ENCODE measurements around the gene ZYX. TPM values are rescaled to one million over a fixed set of nuclear protein-coding genes. Genes with fewer than 3 reads are reported as not detected.
A peak's percentile ranks its signal among the peaks of the same experiment; 100 is the strongest.

The ZYX gene
- total and polyA plus RNA-seq, 9 of the 15 experiments (the other 6 are each of a cell fraction or from before 2014, with no cell fraction given), result 1.8 to 130 (median 15.7) TPM

DNA sequence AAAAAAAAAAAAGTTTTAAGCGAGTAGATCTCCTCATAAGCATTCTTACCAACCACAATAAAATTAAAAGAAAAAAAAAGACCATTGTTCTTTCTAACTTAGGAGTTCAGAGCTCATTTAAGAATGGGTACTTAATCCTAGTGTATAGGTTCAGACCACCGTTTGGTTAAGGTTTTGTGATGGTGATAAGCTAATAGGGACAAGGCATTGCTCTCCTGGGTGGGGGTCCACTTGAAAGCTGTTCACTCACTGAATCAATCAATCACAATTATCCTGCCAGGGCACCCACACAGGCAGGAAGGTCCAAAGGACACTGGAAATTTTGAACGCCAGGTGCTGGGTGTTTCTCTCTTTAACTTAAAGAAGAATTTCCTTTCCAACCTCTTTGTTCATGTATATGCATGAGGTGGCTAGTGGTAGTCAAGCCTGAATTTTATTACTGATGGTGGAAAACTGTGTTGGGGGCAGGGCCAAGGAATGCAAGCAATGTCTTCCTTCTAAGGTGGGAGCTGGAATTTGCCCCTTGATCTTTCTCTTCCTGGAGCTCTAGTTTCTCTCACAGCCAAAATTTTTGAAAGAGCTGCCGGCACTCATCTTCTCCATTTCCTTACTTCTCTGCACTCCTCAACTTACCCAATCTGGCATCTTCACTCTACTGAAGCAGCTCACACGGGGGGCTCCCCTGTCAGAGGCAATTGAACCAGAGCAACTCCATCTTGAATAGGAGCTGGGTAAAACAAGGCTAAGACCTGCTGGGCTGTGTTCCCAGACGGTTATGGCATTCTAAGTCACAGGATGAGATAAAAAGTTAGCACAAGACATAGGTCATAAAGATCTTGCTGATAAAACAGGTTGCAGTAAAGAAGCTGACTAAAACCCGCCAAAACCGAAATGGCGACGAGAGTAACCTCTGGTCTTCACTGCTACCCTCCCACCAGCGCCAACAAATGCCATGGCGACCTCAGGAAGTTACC is 11.2 kb upstream of the ZYX start (continued):
- TF ChIP-seq ZNF740 (CRISPR knock-in tag; IDR thresholded peaks at IDR 0.05), result no peak
- peak in 1 of 2 experiments; percentile 98; a peak in 2 of 4 replicates for TF ChIP-seq ZNF740 (tag; IDR thresholded peaks at IDR 0.05)
- TF ChIP-seq E2F3 (CRISPR knock-in tag; IDR thresholded peaks at IDR 0.05), result peak; percentile 98
- TF ChIP-seq IRF1 (CRISPR knock-in tag; IDR thresholded peaks at IDR 0.05; ENCODE audit: borderline replicate concordance), result no peak
- TF ChIP-seq PTBP1 (IDR thresholded peaks at IDR 0.05; ENCODE audit: low read depth, low read length), result no peak
- peak; percentile 94 for TF ChIP-seq RHOXF2B (CRISPR knock-in tag; conservative IDR thresholded peaks at IDR 0.05)
- TF ChIP-seq SNRNP70 (optimal IDR thresholded peaks at IDR 0.05; ENCODE audit: low read depth, low read length), result no peak
- TF ChIP-seq SMARCA4 (IDR thresholded peaks at IDR 0.05), result no peak
- TF ChIP-seq ZNF518B (CRISPR knock-in tag; IDR thresholded peaks at IDR 0.05), result peak; percentile 90
- TF ChIP-seq HSF4 (CRISPR knock-in tag; IDR thresholded peaks at IDR 0.05; ENCODE audit: borderline replicate concordance), result peak; percentile 89; the same call in 1 of the 2 replicates
- no peak for TF ChIP-seq ZBTB7A (IDR thresholded peaks at IDR 0.05; ENCODE audit: borderline replicate concordance, control insufficient read depth, low read depth, low read length)
- TF ChIP-seq MNT (conservative IDR thresholded peaks at IDR 0.05), result no peak
- no peak for TF ChIP-seq CCAR2 (IDR thresholded peaks at IDR 0.05; ENCODE audit: low read depth, low read length)
- no peak for TF ChIP-seq MTA1 (IDR thresholded peaks at IDR 0.05; ENCODE audit: borderline replicate concordance)
- TF ChIP-seq SAFB2 (IDR thresholded peaks at IDR 0.05; ENCODE audit: borderline replicate concordance, low read depth, low read length, severe bottlenecking), result no peak
- TF ChIP-seq, protein P1, sequence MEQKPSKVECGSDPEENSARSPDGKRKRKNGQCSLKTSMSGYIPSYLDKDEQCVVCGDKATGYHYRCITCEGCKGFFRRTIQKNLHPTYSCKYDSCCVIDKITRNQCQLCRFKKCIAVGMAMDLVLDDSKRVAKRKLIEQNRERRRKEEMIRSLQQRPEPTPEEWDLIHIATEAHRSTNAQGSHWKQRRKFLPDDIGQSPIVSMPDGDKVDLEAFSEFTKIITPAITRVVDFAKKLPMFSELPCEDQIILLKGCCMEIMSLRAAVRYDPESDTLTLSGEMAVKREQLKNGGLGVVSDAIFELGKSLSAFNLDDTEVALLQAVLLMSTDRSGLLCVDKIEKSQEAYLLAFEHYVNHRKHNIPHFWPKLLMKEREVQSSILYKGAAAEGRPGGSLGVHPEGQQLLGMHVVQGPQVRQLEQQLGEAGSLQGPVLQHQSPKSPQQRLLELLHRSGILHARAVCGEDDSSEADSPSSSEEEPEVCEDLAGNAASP (IDR thresholded peaks at IDR 0.05), result no peak
- no peak for TF ChIP-seq ASH1L (IDR thresholded peaks at IDR 0.05; ENCODE audit: borderline replicate concordance, low read depth, partially characterized antibody)
- 0 out of 2 replicates have a peak, but pooled peaks have one; percentile 49 for TF ChIP-seq HOXB6 (CRISPR knock-in tag; IDR thresholded peaks at IDR 0.05; ENCODE audit: borderline replicate concordance)

Measured in K562 (cell line).